K562 (cell line): ENCODE data around the gene REEP3. TPM values are rescaled to one million over a fixed set of nuclear protein-coding genes. Genes with fewer than 3 reads are reported as not detected.

Experiments used
- CHD7 ChIP-seq: fragments of 200-600 bp; sonication (generic); IDR thresholded peaks from one replicate; pipeline ENCODE4 v1.6.1; 2012; ENCODE audit warnings: mild to moderate bottlenecking, low read depth, low read length, inconsistent platforms
- GTF3C2 ChIP-seq: IDR thresholded peaks from 3 replicates; pipeline ENCODE4 v1.6.1; 2011; ENCODE audit warnings: borderline replicate concordance, mild to moderate bottlenecking, moderate library complexity; ENCODE audit not compliant: insufficient read length; ENCODE audit errors: extremely low read depth
- ILK ChIP-seq: fragments of 450-650 bp; IDR thresholded peaks from 2 replicates; pipeline ENCODE4 v1.6.1; 2016; ENCODE audit warnings: missing genetic modification characterization, low read depth, mild to moderate bottlenecking, missing compliant biosample characterization, moderate library complexity, borderline replicate concordance
- SREBF1 ChIP-seq: fragments of 150-350 bp; IDR thresholded peaks from 2 replicates; pipeline ENCODE4 v1.6.1; 2014; ENCODE audit warnings: antibody characterized with exemption, low read depth, low read length, borderline replicate concordance
- ZNF133 ChIP-seq: fragments of 250-450 bp; sonication (Bioruptor Pico); IDR thresholded peaks from 2 replicates; pipeline ENCODE4 v1.4.0; 2020; ENCODE audit warnings: mild to moderate bottlenecking
- ZNF764 ChIP-seq: fragments of 250-450 bp; sonication (Bioruptor Pico); IDR thresholded peaks from 2 replicates; pipeline ENCODE4 v1.4.0; 2020; ENCODE audit warnings: low read depth, mild to moderate bottlenecking, moderate library complexity
- polyA plus RNA-seq, 8 experiments: library from polyadenylated mRNA; depleted of rRNA in 4 of 8; stranded (reverse) in 5 of 8; unstranded in 3 of 8; fragments of >200 nt; fragmentation: Nextera tagmentation in 2 of 8; fragmentation: Illumina TruSeq in 1 of 8; extraction: Ambion mirVana in 2 of 8; extraction: Trizol in 1 of 8; gene quantifications; 2 replicates each; pipeline versions ENCODE4 v1.2.1 to v1.2.3, GENCODE V29; 2011 to 2014; ENCODE audit warnings: inconsistent platforms in 1 of 8, missing spikeins in 1 of 8
- total RNA-seq, 7 experiments: library from RNA; depleted of rRNA in 6 of 7; stranded (reverse); fragments of >200 nt in 6 of 7; fragmentation: Illumina TruSeq in 2 of 7; extraction: Trizol in 2 of 7; gene quantifications; 2 replicates each; pipeline versions ENCODE4 v1.2.1 to v1.2.3, GENCODE V29; 2011 to 2021; ENCODE audit warnings: low replicate concordance in 1 of 7
- TF ChIP-seq, protein P1 (sequence below): IDR thresholded peaks from 2 replicates; pipeline ENCODE4 v1.6.1; 2011; ENCODE audit not compliant: insufficient read length; ENCODE audit errors: extremely low read depth

The REEP3 gene
- total and polyA plus RNA-seq, 9 of the 15 experiments (the other 6 are each of a cell fraction or from before 2014, with no cell fraction given), result 3.4 to 13.4 (median 9.2) TPM

DNA sequence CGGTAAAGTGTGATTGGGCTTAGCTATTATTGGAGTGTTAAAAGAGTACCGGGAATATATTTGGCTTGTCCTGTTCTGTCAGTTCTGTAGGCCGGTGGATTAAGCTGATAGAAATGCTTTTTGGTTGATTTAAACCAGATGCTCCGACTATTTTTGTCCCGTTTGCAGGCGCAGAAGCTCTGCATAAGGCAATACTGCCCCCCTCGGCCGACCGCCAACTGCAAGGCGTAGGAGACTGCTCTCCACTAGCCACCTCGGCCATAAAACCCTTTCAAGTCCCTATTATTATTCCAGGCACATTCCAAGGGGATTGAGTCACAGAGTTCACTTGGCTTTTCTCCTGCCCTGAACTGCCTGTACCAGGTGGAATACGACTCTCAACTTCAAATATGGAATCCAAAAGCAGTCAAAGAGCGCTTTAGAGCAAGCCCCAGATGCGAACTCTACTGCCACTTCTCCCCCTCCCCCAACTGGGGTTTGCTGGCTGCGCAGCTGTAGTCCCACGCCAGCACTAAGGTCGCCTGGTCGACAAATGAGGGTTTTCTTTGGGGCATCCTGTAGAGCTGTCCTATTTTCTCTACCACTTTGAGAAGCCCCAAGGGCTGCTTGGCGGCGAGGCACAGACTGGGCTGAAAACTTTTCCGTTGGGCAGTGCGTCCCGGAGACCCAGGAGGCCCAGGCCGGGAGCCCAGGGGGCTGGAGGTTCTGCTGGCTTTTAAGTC, 108.3 kb downstream of the REEP3 start (continued):
- no peak for TF ChIP-seq CHD7
- no peak for TF ChIP-seq ILK (tag)
- no peak for TF ChIP-seq ZNF133 (CRISPR knock-in tag)
- TF ChIP-seq SREBF1, result no peak
- TF ChIP-seq ZNF764 (CRISPR knock-in tag), result peak; percentile 37; the same call in 1 of the 2 replicates
- TF ChIP-seq GTF3C2, result no peak
- TF ChIP-seq, protein P1, sequence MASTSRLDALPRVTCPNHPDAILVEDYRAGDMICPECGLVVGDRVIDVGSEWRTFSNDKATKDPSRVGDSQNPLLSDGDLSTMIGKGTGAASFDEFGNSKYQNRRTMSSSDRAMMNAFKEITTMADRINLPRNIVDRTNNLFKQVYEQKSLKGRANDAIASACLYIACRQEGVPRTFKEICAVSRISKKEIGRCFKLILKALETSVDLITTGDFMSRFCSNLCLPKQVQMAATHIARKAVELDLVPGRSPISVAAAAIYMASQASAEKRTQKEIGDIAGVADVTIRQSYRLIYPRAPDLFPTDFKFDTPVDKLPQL, result no peak
